Superior temporal gyrus (tissue), 1 donor: ENCODE data around the gene TMED9.

ENCODE experiments used
- DNase-seq: peaks from one replicate; pipeline ENCODE4 v3.0.0-alpha.2; 2016; ENCODE audit errors: extremely low spot score

TMED9 gene

DNA sequence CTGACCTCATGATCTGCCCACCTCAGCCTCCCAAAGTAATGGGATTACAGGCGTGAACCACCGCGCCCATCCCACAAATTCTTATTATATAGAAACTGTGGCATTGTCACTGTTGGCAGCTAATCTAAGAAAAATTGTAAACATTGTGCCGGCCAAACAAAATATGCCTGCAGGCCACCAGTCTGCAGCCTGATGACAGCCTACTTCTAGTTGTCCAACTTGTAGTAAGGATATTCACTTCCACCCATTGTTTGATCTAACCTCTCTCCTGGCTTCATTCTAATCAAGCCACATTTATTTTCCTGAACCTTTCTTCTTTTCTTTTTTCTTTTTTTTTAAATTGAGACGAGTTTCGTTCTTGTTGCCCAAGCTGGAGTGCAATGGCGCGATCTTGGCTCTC is 13.7 kb upstream of the TMED9 start:
- DNase-seq: no peak

DNA sequence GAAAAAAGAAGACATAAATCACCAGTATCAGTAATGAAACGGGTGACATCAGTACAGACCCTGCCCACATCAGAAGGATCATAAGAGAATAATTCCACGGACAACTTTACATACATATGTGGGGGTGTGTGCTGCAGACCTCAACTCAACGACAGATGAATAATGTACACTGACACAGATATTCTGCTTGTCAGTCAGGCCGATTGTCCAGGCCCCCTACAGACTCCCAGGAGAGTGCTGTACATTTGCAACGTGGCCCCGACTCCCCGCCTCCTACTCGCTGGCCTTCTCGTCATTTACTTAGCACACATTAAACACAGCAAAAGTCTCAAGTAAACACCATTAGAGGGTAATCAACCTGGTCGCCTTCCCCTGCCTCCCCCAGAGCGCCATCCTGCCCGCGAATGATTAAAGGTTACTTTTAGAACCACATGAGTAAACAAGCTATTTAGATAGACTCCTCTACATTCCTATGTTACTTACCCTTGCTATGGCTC is 3.5 kb upstream of the TMED9 start:
- no peak for DNase-seq

DNA sequence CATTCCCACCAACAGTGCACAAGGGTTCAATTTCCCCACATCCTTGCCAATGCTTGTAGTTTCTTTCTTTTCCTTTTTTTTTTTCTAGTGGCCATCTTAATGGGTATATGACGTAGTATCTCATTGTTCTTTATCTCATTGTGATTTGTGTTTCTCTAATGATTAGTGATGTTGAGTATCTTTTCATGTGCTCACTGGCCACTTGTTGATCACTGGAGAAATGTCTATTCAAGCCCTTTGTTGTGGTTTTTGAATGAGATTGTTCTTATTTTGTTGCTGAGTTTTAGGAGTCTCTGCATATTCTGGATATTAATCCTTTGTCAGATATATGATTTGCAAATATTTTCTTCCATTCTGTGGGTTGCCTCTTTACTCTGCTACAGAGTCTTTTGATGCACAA is 1.6 kb upstream of the TMED9 start:
- DNase-seq: no peak

DNA sequence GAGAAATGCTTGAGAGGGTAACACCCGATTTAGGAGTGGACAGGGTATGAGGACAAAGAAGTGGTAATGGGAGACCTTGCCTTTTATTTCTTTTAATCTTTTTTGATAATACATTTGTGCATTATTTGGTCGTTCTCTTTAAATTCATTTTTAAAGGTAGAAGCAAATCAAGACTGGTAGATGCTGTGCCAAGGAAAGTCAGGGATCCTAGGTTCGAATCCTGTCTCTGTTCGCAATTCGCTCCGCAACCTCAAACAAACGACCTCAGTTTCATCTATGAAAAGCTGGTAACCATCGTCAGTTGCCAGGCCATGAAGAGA is 353 bp upstream of the TMED9 start:
- DNase-seq: no peak

DNA sequence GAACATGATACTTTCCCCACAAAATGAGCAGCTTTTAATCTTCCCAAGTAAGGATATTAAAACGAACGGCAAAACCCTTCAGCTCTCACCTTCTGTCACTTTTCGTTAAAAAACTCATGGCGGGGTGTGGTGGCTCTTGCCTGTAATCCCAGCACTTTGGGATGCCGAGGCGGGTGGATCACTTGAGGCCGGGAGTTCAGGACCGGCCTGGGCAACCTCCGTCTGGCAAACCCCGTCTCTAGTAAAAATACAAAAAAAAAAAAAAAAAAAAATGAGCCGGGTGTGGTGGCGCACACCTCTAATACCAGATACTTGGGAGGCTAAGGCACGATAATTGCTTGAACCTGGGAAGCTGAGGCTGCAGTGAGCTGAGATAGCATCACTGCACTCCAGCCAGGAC is 902 bp downstream of the TMED9 start:
- no peak for DNase-seq

DNA sequence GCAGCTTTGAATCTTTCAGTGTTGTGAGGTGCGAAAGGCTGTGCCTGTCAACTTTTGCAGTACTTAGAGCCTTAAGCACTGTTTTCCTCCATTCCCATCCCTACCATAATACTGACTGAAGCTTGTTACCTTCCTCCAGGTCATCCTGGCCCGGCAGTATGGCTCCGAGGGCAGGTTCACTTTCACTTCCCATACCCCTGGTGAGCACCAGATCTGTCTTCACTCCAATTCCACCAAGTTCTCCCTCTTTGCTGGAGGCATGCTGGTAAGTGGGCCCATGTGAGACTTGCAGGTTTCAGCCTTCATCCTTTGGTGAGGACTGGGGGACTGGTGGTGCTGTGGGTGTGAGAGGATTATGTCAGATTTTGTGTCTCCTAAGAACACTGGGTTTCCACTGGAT is 1.5 kb downstream of the TMED9 start:
- no peak for DNase-seq

DNA sequence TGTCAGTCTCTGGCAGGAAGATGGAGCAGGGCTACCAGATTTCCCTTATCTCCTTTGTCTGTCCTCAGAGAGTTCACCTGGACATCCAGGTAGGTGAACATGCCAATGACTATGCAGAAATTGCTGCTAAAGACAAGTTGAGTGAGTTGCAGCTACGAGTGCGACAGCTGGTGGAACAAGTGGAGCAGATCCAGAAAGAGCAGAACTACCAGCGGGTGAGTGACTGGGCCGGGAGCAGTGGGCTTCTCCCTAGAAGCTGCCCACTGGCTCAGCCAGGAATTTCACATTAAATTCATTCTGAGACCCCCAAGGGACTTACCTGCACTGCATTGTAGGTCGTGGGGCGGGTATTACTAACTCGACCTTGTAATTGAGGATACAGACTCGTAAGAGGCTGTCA is 2.1 kb downstream of the TMED9 start:
- DNase-seq: no peak

DNA sequence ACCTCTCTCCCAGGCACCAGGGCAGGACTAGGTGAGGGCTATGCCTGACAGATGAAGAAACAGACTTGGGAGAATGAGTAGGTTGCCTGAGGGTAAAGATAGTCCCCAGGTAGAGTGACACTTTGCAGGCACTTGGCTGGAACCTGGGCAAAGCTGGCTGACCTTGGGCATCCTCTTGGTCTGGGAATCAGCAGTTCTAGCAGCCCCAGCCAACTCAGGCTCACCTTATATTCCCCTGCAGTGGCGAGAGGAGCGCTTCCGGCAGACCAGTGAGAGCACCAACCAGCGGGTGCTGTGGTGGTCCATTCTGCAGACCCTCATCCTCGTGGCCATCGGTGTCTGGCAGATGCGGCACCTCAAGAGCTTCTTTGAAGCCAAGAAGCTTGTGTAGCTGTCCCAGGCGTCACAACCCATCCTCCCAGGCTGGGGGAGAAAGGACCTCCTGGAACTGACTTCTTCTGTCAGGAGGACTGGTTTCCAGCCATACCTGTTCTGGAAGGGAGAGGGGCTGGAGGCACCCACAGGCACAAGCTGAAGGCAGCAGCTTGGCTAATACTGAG is 3.1 kb downstream of the TMED9 start:
- no peak for DNase-seq

DNA sequence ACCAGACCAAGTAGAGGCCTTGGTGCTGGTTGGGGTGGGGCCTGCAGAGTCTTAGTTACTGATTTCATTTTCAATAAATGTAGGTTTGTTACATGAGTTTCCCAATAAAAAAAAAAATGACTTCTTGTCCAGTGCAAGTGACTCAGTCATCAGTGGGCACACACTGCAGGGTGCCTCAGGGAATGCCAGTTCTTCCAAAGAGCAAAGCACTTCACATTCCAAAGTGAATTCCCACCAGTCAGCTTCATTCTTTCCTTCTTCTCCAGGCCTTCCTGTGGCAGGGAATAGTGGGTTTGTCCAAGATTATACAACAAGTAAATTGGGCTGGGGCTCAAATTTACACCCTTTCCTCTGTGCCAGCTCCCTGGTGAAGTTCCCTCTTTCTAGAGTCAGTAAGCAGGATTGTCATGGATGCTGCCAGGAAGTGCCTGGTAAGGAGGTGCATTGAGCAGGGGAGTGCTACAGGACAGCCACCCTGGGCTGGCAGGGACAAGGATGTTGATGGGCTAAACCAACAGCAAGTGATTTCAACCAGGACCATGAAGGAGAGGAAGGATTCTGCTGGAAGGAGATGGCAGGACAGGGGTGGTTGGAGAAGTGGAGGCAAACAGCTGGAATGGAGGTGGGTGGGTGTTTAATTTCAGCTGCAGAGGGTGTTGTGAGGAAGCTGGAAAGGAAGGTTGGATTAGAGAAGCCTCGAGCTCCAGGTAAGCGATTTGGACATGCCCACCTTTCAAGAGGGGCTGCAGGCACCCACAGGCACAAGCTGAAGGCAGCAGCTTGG is 4.2 kb downstream of the TMED9 start:
- DNase-seq: no peak

DNA sequence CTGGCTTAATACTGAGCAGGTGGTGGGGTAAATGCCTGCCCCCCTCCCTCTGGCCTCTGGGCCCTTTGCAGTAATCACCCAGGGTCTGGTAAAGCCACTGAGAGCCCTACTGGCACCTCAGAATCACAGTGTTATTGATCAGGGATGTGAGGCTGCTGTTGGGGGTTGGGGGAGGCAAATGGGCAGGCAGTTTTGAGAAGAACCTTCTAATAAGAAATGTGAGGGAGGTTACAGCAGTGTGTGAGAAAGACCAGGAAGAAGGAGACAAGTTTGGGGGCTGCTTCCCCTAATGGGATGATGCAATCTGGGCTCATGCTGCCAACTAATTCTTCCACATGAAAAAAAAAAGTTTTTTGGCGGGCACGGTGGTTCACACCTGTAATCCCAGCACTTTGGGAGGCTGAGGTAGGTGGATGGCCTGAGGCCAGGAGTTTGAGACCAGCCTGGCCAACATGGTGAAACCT is 4.8 kb downstream of the TMED9 start:
- DNase-seq: no peak

DNA sequence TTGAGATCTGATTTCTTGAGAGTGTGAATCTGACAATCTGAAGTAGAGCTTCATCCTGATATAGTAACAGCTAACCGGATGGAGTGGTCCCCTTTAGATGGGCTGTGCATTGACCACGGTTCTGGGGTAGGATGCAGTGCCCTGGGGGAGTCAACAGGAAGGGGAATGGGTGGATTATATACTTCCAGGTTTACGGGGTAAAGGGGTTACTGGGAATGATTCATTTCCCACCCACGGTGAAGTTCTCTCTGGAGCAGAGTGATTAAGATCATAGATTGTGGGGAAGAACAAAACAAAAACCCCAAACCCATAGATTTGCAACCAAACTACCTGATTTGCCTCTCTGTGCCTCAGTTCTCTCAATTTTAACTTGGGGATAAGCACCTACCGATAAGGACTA is 6.5 kb downstream of the TMED9 start:
- no peak for DNase-seq

DNA sequence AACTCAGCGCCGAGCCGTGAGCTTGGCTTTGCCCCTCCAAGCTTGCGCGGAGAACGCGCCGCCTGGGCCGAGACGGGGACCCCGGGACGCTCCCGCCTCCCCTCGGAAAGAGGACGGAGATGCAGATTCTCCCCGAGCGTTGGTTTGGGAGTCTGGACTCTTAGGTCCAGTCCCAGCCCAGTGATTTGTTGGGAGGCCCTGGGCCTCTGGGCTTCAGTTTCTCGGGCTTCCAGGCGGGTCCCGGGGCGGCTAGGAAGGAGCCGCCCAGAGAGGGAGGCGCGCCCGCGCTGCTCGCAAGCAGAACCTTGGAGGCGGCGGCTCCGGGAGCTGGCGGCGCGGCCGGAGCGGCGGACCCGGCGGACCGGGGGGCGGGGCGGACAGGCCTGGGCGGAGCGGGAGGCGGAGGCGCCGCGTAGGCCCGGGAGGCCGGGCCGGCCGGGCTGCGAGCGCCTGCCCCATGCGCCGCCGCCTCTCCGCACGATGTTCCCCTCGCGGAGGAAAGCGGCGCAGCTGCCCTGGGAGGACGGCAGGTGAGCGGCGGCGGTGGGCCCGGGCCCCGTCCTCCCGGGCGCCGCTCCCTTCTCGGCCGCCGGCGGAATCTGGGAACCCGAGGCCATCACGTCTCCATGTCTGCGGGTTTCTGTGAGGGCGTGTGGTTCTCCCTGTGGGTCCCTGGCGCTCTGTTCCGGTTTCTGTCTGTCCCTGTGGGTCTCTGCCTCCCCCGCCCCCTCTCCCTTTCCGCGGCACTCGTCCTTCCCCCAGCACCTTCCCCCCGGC is 7.9 kb downstream of the TMED9 start, which contains the start of gene B4GALT7:
B4GALT7 (plus strand) TSS at position 402 of the 777 bp plus-strand sequence; CDS start at position 481, 79 bp downstream.
- DNase-seq: peak; percentile 78

DNA sequence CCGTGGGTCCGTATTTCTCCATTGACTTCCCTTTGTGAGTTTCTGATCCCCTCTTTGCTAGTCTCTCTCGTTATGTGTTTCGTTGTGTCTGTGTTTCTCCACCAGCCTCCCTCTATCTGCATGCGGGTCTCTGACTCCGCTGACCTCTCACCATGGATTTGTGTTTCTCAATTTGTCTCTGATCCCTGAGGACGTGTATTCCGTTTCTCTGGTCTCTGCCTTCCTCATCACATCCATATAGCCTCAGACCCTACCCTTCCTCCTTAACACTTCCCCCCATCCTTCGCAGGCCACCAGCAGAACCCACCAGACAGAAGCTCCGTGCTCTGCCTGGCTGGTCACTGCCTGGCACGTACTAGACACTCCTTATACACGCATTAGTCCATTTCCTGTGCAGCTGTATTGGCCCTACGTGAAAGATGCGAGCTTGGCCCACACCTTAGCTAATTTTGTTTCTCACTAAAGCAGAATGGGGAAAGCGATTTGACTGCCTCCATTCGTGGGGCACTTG is 8.6 kb downstream of the TMED9 start:
- DNase-seq: peak; percentile 25

DNA sequence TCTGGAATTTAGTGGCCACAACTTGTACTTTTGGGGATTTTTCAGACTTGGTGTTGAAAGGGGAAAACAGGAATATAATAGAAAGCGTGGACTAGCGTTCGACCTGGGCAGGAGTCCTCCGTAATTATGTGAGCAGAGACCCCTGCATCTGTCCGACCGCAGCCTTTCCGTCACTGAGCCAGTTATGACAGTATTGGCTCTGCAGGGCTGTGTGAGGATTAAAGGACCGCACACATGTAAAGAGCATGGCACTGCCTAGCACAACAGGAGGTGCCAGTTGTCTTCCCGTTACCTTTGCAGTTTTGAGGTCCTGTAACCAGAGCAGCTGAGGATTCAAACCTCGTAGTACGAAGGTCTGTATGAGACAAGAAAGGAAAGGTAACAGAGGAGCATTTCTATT is 9.1 kb downstream of the TMED9 start:
- DNase-seq: no peak

DNA sequence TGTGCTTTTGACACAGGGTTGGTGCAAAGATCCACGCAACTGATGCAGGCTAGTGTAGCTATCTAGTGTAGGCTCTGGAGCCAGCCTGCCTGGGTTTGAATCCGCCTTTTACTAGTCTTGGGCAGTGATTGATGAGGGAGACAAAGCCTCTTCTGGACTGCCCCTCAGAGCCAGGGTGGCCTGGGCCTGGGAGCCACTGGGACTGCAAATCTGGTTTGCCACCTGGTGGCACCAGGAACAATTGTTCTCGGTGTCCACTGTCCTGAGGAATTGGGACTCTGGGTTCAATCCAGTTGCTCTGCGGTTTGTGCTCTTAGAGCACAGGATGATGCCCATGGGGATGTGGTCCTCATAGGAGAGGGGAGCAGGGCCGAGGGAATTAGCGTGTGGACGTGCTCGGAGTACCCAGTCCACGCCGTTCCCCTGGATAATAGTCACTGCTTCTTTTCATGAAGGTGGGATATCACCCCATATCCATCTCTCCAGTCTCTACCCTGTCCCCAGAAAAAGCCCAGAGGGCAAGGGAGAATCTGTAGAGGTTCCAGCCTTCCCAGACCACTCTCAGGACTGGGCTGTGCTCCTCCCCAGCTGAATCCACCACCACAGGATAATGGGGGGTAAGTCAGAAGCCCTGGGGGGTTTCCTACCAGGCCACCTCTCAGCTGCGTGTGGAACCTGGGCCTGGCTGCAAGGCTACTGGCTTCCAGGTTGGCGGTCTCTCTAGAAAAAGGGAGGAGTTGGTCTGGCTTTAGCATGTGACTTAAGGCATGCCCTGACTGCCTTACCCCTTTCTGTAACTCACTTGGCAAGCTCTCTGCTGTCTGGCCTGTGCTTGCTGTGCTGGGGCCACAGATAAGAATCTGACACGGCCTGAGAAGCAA is 9.8 kb downstream of the TMED9 start:
- DNase-seq: no peak

DNA sequence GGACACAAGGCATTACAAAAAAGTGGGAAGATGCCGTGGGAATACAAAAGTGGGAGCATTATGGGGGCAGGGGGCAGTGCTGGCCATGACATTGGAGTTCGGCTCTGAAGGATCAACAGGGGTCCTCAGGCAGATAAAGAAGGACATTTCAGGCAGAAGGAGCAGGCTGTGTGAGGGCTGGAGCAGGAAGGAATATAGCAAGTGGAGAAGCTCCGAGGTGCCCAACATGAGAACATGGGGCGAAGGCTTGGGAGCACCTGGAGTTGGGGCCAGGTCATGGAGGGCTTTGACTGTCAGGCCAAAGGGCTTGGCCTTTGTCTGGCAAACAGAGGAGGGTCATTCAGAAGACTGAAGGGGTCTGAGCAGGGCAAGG is 10.4 kb downstream of the TMED9 start:
- no peak for DNase-seq

DNA sequence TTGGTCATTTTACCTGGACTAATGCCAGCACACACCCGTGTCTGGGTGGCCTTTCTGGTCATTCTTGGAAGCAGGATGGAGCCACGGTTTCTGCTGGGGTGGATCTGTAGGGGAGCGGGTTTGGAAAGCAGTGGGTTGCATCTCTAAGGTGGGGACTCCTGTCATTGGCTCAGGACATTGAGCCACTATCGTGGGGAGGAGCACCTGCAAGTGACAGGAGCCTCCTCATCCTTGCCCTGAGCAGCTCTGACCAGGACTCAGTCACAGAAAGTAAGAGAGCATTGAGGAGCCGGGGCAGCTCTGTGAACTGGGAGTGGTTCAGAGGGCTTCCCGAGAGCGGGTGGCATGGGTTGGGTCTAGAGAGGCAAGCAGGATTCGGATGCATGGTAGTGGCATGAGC is 11.6 kb downstream of the TMED9 start:
- DNase-seq: no peak

DNA sequence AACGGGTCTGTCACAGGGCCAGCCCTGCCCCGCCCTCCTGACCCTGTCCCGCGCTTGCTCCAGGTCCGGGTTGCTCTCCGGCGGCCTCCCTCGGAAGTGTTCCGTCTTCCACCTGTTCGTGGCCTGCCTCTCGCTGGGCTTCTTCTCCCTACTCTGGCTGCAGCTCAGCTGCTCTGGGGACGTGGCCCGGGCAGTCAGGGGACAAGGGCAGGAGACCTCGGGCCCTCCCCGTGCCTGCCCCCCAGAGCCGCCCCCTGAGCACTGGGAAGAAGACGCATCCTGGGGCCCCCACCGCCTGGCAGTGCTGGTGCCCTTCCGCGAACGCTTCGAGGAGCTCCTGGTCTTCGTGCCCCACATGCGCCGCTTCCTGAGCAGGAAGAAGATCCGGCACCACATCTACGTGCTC is 12.1 kb downstream of the TMED9 start:
- no peak for DNase-seq

DNA sequence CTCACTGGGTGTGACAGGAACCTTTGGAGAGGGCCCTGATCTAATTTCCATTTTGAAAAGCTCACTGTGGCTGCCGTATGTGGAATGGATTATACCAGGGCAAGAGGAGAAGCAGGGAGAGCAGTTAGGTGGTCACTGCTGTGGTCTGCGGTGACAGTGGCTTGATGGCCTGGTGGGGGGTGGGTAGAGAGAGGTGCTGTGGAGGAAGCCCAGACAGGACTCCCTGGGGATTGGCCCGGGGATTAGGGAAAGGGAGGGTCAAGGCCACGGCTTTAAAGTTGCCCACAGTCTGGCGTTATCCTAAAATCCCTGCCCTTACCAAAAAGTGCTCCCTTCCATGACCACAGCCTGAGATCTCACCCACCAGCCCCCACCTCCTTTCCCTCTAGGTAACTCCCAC is 12.7 kb downstream of the TMED9 start:
- DNase-seq: no peak

DNA sequence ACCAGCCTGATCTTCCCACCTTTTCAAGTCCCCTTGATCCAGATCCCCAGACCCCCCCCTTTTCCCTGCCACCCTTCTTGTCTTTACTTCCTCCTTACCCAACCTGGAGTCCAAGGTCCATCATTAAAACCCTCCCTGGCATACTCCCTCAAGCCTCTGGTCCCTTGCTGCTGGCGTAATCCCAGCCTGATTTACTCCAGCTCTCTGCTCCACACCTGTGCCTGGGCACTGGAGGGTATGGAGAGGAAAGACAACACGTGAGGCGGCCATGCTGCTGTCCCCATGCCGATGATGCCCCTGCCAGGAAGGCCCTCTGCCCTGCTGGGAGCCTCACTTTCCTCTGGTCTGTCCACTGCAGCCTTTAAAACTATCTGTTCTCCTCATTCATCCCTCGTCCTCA is 13.1 kb downstream of the TMED9 start:
- DNase-seq: no peak

DNA sequence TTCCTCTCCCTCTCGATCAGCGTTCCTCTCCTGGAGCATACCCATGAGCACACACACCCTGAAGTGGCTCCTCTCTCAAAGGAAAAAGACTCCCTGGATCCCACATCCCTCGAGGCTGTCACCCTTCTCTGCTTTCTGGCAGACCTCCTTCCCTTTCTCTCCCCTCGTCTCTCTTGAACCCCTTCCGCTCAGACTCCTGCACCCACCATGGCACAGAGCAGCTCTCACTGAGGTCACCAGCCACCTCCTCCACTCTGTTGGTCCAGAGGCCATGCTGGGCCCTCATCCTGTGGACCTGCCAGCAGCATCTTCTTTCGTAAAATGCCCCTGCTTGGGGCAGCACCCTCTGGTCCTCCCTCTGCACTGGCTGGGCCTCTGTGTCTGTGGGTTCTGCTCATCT is 13.7 kb downstream of the TMED9 start:
- DNase-seq: no peak
